Measurements from ENCODE around the gene TRNAU1AP. TPM values are rescaled to one million over a fixed set of nuclear protein-coding genes. Genes with fewer than 3 reads are reported as not detected.
"Not testable (repeated sequence)": the region's sequence is repeated elsewhere in the genome, so short reads cannot be mapped to it uniquely, and the experiment has no call there.

Gene TRNAU1AP
- total RNA-seq, 4 donors from 2014 or later, result 12.3 to 48.7 (median 25.4) TPM

DNA sequence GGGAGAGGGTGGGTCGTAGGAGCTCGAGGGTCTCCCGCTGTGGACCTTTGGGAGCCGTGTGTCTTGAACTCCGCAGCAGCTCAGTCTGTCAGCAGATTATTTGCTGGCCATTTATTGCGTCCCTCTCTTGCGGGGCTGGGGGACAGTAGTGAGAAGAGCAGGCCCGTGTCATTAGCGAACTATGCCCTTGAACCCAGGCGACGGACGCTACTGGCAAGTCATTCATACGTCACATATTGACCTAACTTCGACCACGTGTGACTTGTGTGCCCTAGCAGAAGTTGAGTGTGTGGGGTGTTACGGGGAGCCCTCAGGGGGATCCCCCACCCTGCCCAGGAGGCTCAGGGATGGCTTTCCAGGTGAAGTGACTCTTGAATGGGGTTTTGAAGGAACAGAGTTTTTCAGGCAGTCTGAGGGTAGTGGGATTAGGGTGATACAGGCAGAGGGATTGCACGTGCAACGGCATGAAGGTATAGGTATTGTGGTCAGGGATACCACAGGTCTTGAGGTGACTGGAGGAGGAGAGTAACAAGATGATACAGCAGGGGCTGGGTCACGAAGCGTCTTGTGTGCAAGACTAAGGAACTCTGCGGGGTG, 34.0 kb upstream of the TRNAU1AP start:
- H3K27me3 ChIP-seq, result no peaks in the 10 kb centered on the region
- H3K9me3 ChIP-seq, result no peaks in the 10 kb centered on the region
- H3K4me1 ChIP-seq, result peaks cover 0 to 14% (median 8%) of the 10 kb centered on the region in 4 donors
- DNase-seq, result no peak
- peak overlapping the region; percentile 68 to 95 (median 85) for H3K4me3 ChIP-seq
- TF ChIP-seq, protein P1, sequence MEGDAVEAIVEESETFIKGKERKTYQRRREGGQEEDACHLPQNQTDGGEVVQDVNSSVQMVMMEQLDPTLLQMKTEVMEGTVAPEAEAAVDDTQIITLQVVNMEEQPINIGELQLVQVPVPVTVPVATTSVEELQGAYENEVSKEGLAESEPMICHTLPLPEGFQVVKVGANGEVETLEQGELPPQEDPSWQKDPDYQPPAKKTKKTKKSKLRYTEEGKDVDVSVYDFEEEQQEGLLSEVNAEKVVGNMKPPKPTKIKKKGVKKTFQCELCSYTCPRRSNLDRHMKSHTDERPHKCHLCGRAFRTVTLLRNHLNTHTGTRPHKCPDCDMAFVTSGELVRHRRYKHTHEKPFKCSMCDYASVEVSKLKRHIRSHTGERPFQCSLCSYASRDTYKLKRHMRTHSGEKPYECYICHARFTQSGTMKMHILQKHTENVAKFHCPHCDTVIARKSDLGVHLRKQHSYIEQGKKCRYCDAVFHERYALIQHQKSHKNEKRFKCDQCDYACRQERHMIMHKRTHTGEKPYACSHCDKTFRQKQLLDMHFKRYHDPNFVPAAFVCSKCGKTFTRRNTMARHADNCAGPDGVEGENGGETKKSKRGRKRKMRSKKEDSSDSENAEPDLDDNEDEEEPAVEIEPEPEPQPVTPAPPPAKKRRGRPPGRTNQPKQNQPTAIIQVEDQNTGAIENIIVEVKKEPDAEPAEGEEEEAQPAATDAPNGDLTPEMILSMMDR (IDR thresholded peaks at IDR 0.05), result no peak
- H3K27ac ChIP-seq, result peak overlapping the region; percentile 65 to 94 (median 88)
- H3K36me3 ChIP-seq, result peaks cover 0 to 22% (median 0%) of the 10 kb centered on the region in 3 donors

DNA sequence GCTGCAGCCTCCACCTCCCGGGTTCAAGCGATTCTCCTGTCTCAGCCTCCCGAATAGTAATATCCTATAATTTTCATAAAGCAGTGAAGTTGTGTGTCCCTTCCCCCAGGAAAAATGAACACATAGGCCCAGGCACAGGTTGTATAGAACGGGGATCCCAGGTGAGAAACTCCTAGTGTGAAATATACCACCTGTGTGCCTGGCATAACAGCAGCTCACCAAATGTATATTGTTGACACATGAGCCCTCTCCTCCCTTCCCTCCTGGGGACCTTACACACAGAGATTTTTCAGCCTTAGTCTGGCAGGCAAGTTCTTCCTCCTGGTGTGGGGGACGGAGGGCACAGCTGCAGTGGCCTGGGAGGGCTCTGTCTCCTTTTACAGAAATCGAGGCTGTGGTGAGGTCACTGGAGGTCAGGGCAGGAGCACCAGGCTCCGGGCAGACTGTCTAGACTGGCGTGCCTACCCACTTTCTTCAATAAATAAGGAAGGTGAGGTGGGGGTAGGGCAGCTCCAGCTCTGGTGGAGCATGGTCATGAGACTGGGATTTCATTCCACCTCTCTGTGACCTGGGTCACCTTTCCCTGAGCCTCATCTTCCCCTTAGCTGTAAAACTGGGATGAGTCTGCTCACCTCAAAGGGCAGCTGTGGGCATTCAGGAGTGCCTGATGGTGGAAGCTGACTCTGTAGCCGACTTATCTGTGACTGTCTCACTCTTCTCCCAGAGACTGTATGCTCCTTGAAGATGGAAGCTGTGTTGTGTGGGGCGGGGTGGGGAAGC, 32.7 kb upstream of the TRNAU1AP start:
- Histone ChIP-seq H3K4me1 (peaks cover 0 to 14% (median 8%) of the 10 kb centered on the region in 4 donors), H3K27me3 (no peaks in the 10 kb centered on the region), H3K9me3 (no peaks in the 10 kb centered on the region), H3K4me3 (no peak overlapping the region), H3K36me3 (peaks cover 0 to 12% (median 0%) of the 10 kb centered on the region in 3 donors), H3K27ac (no peak overlapping the region)
- DNase-seq, result no peak
- TF ChIP-seq, protein P1 (IDR thresholded peaks at IDR 0.05), result no peak
- TF ChIP-seq POLR2A (IDR thresholded peaks at IDR 0.05), result no peak

DNA sequence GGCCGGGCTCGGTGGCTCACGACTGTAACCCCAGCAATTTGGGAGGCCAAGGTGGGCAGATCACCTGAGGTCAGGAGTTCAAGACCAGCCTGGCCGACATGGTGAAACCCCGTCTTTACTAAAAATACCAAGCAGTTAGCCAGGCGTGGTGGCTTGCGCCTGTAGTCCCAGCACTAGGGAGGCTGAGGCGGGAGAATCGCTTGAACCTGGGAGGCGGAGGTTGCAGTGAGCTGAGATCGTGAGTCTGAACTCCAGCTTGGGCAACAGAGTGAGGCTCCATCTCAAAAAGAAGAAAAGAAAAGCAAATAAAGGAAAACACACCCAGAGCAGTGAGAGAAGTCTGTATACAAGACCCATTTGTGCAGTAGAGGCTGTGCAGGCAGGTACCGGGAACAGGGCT, 32.1 kb upstream of the TRNAU1AP start:
- peaks cover 0 to 14% (median 8%) of the 10 kb centered on the region in 4 donors for H3K4me1 ChIP-seq
- not testable (repeated sequence) for H3K36me3 ChIP-seq, H3K9me3 ChIP-seq, H3K4me3 ChIP-seq, DNase-seq, H3K27ac ChIP-seq, H3K27me3 ChIP-seq

DNA sequence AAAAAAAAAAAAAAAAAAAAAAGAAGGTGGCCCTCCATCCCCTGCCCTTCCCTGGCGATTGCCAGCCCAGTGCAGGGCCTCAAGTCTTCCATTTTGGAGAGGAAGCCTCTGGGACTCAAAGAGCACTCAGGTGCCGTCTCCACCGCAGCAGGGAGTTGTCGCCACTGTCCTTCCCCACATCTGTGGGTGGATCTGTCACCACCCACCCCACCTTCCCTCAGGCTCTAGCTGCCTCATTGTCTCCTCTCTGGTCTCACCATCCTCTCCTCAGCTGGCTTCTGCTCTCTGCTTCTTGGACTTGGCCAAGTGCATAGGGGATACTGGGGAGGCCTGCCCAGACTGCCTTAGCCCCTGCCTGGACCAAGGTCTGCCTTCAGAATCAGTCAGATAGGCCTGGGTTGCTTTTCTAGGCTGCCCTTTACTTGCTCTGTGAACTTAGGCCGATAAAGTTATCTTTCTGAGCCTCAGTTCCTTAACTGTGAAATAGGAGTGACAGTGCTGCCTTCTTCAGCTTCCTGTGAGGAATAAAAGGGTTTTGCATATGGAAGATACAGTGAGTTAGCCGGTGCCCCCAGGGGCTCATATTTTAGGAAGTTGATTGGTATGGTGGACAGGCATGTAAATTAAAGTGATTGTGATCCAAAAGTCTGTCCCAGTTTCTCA, 31.3 kb upstream of the TRNAU1AP start:
- TF ChIP-seq, protein P1 (IDR thresholded peaks at IDR 0.05), result no peak
- TF ChIP-seq POLR2A (IDR thresholded peaks at IDR 0.05), result no peak
- Histone ChIP-seq H3K27me3 (no peaks in the 10 kb centered on the region), H3K4me1 (peaks cover 0 to 14% (median 8%) of the 10 kb centered on the region in 4 donors), H3K27ac (no peak overlapping the region), H3K9me3 (no peaks in the 10 kb centered on the region), H3K4me3 (no peak overlapping the region), H3K36me3 (peaks cover 0 to 8% (median 0%) of the 10 kb centered on the region in 3 donors)
- DNase-seq, result no peak

DNA sequence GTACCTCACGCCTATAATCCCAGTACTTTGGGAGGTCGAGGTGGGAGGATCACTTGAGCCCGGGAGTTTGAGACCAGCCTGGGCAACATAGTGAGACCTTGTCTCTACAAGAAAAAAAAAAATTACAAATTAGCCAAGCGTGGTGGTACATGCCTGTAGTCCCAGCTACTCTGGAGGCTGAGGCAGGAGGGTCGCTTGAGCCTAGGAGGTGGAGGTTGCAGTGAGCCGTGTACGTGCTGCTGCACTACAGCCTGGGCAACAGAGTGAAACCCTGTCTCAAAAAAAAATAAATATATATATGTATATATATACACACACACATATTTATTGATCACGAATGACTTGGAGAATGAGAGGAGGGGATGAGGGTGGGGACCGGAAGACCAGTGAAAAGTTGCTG, 30.3 kb upstream of the TRNAU1AP start:
- H3K9me3 ChIP-seq, H3K36me3 ChIP-seq, H3K4me3 ChIP-seq, DNase-seq, H3K27ac ChIP-seq, H3K27me3 ChIP-seq: not testable (repeated sequence)
- H3K4me1 ChIP-seq, result peaks cover 0 to 14% (median 8%) of the 10 kb centered on the region in 4 donors

DNA sequence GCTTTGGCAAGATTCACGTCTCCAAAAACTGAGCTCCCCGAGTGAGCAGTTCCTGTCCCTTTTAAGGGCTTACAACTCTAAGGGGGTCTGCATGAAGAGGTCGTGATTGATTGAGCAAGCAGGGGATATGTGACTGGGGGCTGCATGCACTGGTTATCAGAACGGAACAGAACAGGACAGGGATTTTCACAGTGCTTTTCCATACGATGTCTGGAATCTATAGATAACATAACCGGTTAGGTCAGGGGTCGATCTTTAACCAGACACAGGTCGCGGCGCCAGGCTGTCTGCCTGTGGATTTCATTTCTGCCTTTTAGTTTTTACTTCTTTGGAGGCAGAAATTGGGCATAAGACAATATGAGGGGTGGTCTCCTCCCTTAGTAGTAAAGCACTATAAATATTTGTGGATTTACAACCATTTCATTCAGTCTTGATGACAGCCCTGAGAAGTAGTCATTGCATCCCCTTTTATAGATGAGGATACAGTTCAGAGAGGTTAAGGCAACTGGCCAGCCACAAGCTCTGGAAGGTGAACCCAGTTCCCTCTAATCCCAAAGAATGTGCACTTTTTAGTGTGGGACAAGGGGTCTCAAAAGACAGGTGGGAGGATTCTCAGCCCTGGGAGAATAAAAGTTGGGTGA, 27.8 kb upstream of the TRNAU1AP start:
- DNase-seq, H3K27ac ChIP-seq, H3K27me3 ChIP-seq: not testable (repeated sequence)

DNA sequence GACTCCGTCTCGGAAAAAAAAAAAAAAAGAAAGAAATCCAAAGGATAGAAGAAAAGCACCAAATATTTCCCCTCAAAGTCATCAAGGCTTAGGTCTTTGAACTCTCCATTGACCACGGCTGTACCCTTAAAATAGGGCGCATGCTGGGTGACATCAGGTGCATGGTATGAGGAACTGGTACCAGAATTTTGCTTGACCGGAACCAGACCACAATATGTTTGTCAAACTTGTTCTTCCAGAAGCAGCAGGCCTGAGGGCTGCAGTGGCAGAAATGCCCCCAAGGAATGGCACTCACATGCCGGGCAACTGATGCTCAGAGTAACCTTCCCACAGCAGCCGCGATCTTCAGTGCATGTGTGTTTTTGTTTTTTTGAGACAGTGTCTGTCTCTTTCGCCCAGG, 26.0 kb upstream of the TRNAU1AP start:
- Histone ChIP-seq H3K27me3 (no peaks in the 10 kb centered on the region), H3K4me3 (no peak overlapping the region), H3K36me3 (peaks cover 0 to 14% (median 0%) of the 10 kb centered on the region in 3 donors), H3K4me1 (no peaks in the 10 kb centered on the region), H3K27ac (no peak overlapping the region), H3K9me3 (no peaks in the 10 kb centered on the region)
- TF ChIP-seq POLR2A (IDR thresholded peaks at IDR 0.05), result no peak
- TF ChIP-seq, protein P1 (IDR thresholded peaks at IDR 0.05), result no peak
- no peak for DNase-seq

More for the DNA sequence above, 27.8 kb upstream of the TRNAU1AP start:
- not testable (repeated sequence) for H3K4me3 ChIP-seq, H3K36me3 ChIP-seq, H3K4me1 ChIP-seq, H3K9me3 ChIP-seq

Measured in Peyer's patch (tissue), 4 donors.